Measurements from ENCODE around the gene ZNF606. TPM values are rescaled to one million over a fixed set of nuclear protein-coding genes. Genes with fewer than 3 reads are reported as not detected.
"Not testable (repeated sequence)": the region's sequence is repeated elsewhere in the genome, so short reads cannot be mapped to it uniquely, and the experiment has no call there.

ZNF606 gene
- total RNA-seq, 1 donor: 13.8 TPM

- no peak for TF ChIP-seq CTCF (IDR thresholded peaks at IDR 0.05; ENCODE audit: insufficient read depth, low read depth, low read length)
- H3K4me3 ChIP-seq (ENCODE audit: low read depth, low read length): no peak overlapping the region
- DNase-seq (ENCODE audit: low read depth): no peak
Observed at GRCh38 chr19:58014141-58014540, 11.5 kb upstream of the ZNF606 start.

DNA sequence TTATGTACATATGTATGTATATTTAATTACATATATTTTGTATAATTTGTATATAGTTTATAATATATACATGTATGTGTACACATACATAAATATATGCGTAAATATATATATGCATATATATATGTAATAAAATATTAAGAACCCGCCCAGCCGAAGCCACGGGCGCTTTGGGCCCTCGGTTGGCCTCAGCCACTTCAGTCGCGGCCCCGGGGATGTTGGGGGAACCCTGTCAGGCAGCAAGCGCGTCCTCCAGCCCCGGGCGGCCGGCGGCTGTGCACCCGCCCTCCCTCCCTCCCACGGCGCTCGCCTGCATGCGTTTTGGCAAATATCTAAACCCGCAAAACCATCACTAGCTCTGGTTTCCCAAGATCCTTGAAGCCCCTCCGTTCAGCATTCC is 7.9 kb upstream of the ZNF606 start:
- DNase-seq (ENCODE audit: low read depth): no peak
- no peak for TF ChIP-seq CTCF (IDR thresholded peaks at IDR 0.05; ENCODE audit: insufficient read depth, low read depth, low read length)
- H3K4me3 ChIP-seq (ENCODE audit: low read depth, low read length): no peak overlapping the region

- H3K4me3 ChIP-seq (ENCODE audit: low read depth, low read length): peak overlapping the region; percentile 52
- TF ChIP-seq CTCF (IDR thresholded peaks at IDR 0.05; ENCODE audit: insufficient read depth, low read depth, low read length): no peak
- peak; percentile 78 for DNase-seq (ENCODE audit: low read depth)
Observed at GRCh38 chr19:58009666-58010301, 7.2 kb upstream of the ZNF606 start.

- no peak for DNase-seq (ENCODE audit: low read depth)
- H3K4me3 ChIP-seq (ENCODE audit: low read depth, low read length): peak overlapping the region; percentile 52
- no peak for TF ChIP-seq CTCF (IDR thresholded peaks at IDR 0.05; ENCODE audit: insufficient read depth, low read depth, low read length)
Observed at GRCh38 chr19:58009301-58009665, 6.7 kb upstream of the ZNF606 start.

- DNase-seq (ENCODE audit: low read depth); H3K4me3 ChIP-seq (ENCODE audit: low read depth, low read length): not testable (repeated sequence)
Observed at GRCh38 chr19:58008877-58009276, 6.3 kb upstream of the ZNF606 start.

GRCh38 chr19:58007285-58007684 is 4.7 kb upstream of the ZNF606 start:
- DNase-seq (ENCODE audit: low read depth): no peak
- no peak for TF ChIP-seq CTCF (IDR thresholded peaks at IDR 0.05; ENCODE audit: insufficient read depth, low read depth, low read length)
- H3K4me3 ChIP-seq (ENCODE audit: low read depth, low read length): no peak overlapping the region

DNA sequence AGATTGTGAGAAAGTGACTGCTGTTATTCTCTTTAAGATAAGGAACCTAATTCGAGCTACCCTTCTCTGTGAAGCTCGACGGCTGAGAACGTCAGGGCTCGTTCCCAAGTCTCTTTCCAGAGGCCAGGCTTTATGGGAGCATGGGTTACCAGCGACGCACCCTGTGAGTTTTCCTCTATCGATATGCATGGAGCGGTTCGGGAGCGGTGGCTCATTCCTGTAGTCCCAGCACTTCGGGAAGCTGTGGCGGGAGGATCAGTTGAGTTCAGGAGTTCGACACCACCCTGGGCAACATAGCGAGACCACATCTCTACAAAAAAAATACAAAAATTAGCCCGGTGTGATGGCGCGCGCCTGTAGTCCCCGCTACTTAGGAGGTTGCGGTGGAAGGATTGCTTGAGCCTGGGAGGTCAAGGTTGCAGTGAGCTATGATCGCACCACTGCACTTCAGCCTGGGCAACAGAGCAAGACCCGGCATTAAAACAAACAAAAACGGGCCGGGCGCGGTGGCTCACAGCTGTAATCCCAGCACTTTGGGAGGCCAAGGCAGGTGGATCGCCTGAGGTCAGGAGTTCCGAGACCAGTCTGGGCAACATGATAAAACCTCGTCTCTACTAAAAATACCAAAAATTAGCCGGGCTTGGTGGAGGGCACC is 681 bp upstream of the ZNF606 start:
- H3K4me3 ChIP-seq (ENCODE audit: low read depth, low read length): peak overlapping the region; percentile 94
- no peak for TF ChIP-seq CTCF (IDR thresholded peaks at IDR 0.05; ENCODE audit: insufficient read depth, low read depth, low read length)
- DNase-seq (ENCODE audit: low read depth): no peak
